Heart left ventricle (tissue), 13 donors: Measurements from ENCODE around the gene CENPN.

Source experiments
- POLR2A ChIP-seq, 2 donors: fragments of 450-650 bp; IDR thresholded peaks; one replicate each; pipeline ENCODE4 v1.6.1; 2017; ENCODE audit warnings: antibody characterized with exemption in 2 of 2, mild to moderate bottlenecking in 2 of 2, moderate library complexity in 2 of 2
- TF ChIP-seq, protein P1 (sequence below), 12 donors: fragments of 200-600 bp; sonication (generic) in 4 of 12; IDR thresholded peaks; one replicate each; pipeline versions ENCODE4 v1.5.0 to v1.8.0; 2018 to 2022; ENCODE audit warnings: antibody characterized with exemption in 12 of 12, mild to moderate bottlenecking in 5 of 12
- donor health status: ischemic (EF 13 %, LVEDD 7.1; RV severe dilation, severe dysfunction).
- donor health status: DM: no; HTN: yes; CAD: no.
- donor health status: DM: no; HTN: no; CAD: no.
- donor health status: ischemic (EF 25% LVEDD 6.9; RV normal size, moderate dysfunction).
- donor health status: ischemic (EF 25% LVEDD 5.7; RV mildly dilated, moderate dysfunction).
- donor health status: ischemic (EF 35%, LVEDD 5.7; RV mildly dilated, moderate dysfunction).
- donor health status: nonischemic (EF 11% LVEDD 7.7; RV severe dilation, severe dysfunction).
- donor health status: DM: yes; HTN: yes; CAD: no.
- donor health status: PGD.
- donor health status: ischemic (EF 29% LVEDD 5.4; RV normal size, mild dysfunction).
- donor health status: nonischemic (EF 23%, LVEDD 6.1; RV moderate dilation, normal function).

DNA sequence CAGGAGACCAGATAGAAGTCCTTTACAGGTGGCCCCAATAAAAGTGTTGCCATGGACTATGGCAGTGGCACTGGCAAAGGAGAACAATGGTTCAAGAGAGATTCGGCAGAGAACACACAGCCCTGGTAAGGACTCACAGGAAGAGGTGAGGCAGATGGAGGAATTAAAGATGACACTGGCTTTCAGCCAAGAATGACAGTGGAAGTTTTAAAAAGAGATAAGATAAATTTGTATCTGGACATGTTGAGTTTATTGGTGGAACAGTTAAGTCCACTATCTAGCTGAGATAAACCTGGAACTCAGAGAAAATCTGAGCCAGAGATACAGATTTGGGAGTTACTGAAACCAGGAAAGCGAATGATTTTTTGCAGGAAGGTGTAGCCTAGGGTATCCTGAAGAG lies 20.5 kb upstream of the CENPN start:
- no peak for TF ChIP-seq POLR2A (IDR thresholded peaks at IDR 0.05)
- TF ChIP-seq, protein P1, sequence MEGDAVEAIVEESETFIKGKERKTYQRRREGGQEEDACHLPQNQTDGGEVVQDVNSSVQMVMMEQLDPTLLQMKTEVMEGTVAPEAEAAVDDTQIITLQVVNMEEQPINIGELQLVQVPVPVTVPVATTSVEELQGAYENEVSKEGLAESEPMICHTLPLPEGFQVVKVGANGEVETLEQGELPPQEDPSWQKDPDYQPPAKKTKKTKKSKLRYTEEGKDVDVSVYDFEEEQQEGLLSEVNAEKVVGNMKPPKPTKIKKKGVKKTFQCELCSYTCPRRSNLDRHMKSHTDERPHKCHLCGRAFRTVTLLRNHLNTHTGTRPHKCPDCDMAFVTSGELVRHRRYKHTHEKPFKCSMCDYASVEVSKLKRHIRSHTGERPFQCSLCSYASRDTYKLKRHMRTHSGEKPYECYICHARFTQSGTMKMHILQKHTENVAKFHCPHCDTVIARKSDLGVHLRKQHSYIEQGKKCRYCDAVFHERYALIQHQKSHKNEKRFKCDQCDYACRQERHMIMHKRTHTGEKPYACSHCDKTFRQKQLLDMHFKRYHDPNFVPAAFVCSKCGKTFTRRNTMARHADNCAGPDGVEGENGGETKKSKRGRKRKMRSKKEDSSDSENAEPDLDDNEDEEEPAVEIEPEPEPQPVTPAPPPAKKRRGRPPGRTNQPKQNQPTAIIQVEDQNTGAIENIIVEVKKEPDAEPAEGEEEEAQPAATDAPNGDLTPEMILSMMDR (IDR thresholded peaks at IDR 0.05): no peak
